SK-N-SH (cell line): ENCODE data around the gene MYO1E. TPM values are rescaled to one million over a fixed set of nuclear protein-coding genes. Genes with fewer than 3 reads are reported as not detected.

ENCODE experiments used
- CTCF ChIA-PET: fragments of 300-600, 350-600 bp; formaldehyde crosslinking; extraction: SDS; loops from one replicate; lab custom pipeline; 2021; lab: Yijun Ruan, JAX
- POLR2A ChIA-PET: fragments of 350-600 bp; sonication (Branson Sonifier 250); formaldehyde crosslinking; extraction: SDS; loops from one replicate; lab custom pipeline; 2020; ENCODE audit warnings: antibody characterized with exemption, inconsistent platforms; lab: Yijun Ruan, JAX
- DNase-seq: peaks from one replicate; pipeline ENCODE4 v3.0.0; 2012
- H2AFZ ChIP-seq: fragments of 200-600 bp; sonication (generic); 2 replicates; pipeline ENCODE4 v1.8.1; 2016; ENCODE audit warnings: antibody characterized with exemption, mild to moderate bottlenecking, low read depth
- H3F3A ChIP-seq: fragments of 200-600 bp; sonication (generic); replicated peaks from 2 replicates; pipeline ENCODE3; 2016; ENCODE audit warnings: antibody characterized with exemption, mild to moderate bottlenecking; ENCODE audit not compliant: insufficient read depth
- H3K27ac ChIP-seq, 2 experiments: fragments of 200-500 bp in 1 of 2; fragments of 200-600 bp in 1 of 2; sonication (Bioruptor generic) in 1 of 2; sonication (generic), shearing (Covaris generic) in 1 of 2; 2 replicates each; pipeline versions ENCODE4 v1.5.1 to v1.6.1; 2014 to 2016; ENCODE audit warnings: low read depth in 2 of 2, inconsistent platforms in 1 of 2, low read length in 1 of 2, mild to moderate bottlenecking in 1 of 2, mixed read lengths in 1 of 2
- H3K27me3 ChIP-seq: fragments of 200-600 bp; sonication (generic), shearing (Covaris generic); 2 replicates; pipeline ENCODE4 v1.6.1; 2016; ENCODE audit warnings: mixed run types; ENCODE audit not compliant: insufficient read depth
- H3K36me3 ChIP-seq, 2 experiments: fragments of 200-500 bp in 1 of 2; fragments of 200-600 bp in 1 of 2; sonication (Bioruptor generic) in 1 of 2; sonication (generic) in 1 of 2; replicated peaks in 1 of 2; 2 replicates each; pipeline versions ENCODE3 to v1.5.1; 2014 to 2016; ENCODE audit warnings: low read length in 1 of 2, mild to moderate bottlenecking in 1 of 2; ENCODE audit not compliant: insufficient read depth in 2 of 2, control insufficient read depth in 1 of 2
- H3K4me1 ChIP-seq, 2 experiments: fragments of 200-500 bp in 1 of 2; fragments of 200-600 bp in 1 of 2; sonication (Bioruptor generic) in 1 of 2; sonication (generic), shearing (Covaris generic) in 1 of 2; 2 replicates each; pipeline versions ENCODE4 v1.5.1 to v1.6.1; 2014 to 2016; ENCODE audit warnings: low read depth in 1 of 2, low read length in 1 of 2, mixed run types in 1 of 2; ENCODE audit not compliant: insufficient read depth in 2 of 2, control insufficient read depth in 1 of 2
- H3K4me2 ChIP-seq: fragments of 200-600 bp; sonication (generic), shearing (Covaris generic); 2 replicates; pipeline ENCODE4 v1.6.1; 2017; ENCODE audit warnings: mixed run types
- H3K4me3 ChIP-seq, 2 experiments: fragments of 200-500 bp in 1 of 2; fragments of 200-600 bp in 1 of 2; sonication (Bioruptor generic) in 1 of 2; sonication (generic), shearing (Covaris generic) in 1 of 2; 2 replicates each; pipeline versions ENCODE4 v1.5.1 to v1.8.1; 2014 to 2016; ENCODE audit warnings: low read depth in 2 of 2, inconsistent platforms in 1 of 2, low read length in 1 of 2, mild to moderate bottlenecking in 1 of 2, mixed read lengths in 1 of 2, moderate library complexity in 1 of 2
- H3K79me2 ChIP-seq: fragments of 200-600 bp; sonication (generic); 2 replicates; pipeline ENCODE4 v1.8.1; 2017; ENCODE audit warnings: mild to moderate bottlenecking; ENCODE audit not compliant: insufficient read depth
- H3K9ac ChIP-seq: fragments of 200-600 bp; sonication (generic); 2 replicates; pipeline ENCODE4 v1.6.1; 2017; ENCODE audit warnings: mixed run types
- H3K9me2 ChIP-seq: fragments of 200-600 bp; sonication (generic); 2 replicates; pipeline ENCODE4 v1.6.1; 2017; ENCODE audit warnings: mixed run types
- H3K9me3 ChIP-seq: fragments of 200-600 bp; sonication (generic); 2 replicates; pipeline ENCODE4 v1.6.1; 2017; ENCODE audit warnings: mixed run types, mild to moderate bottlenecking, moderate library complexity
- H4K20me1 ChIP-seq: fragments of 200-600 bp; sonication (generic); 2 replicates; pipeline ENCODE4 v1.6.1; 2017; ENCODE audit warnings: mild to moderate bottlenecking, mixed run types; ENCODE audit not compliant: insufficient read depth
- CHD2 ChIP-seq: fragments of 150-350 bp; IDR thresholded peaks from 2 replicates; pipeline ENCODE4 v1.6.1; 2018; ENCODE audit warnings: low read length; ENCODE audit not compliant: partially characterized antibody
- ELF1 ChIP-seq: IDR thresholded peaks from 2 replicates; pipeline ENCODE4 v1.4.0; 2012
- EZH2phosphoT487 ChIP-seq: fragments of 200-600 bp; sonication (generic); IDR thresholded peaks from 2 replicates; pipeline ENCODE4 v1.6.1; 2017; ENCODE audit warnings: low read depth, mixed run types, mild to moderate bottlenecking, antibody characterized with exemption, moderate library complexity, borderline replicate concordance
- FOSL2 ChIP-seq: IDR thresholded peaks from 2 replicates; pipeline ENCODE4 v1.4.0; 2012; ENCODE audit warnings: low read depth, mild to moderate bottlenecking, moderate library complexity, borderline replicate concordance
- FOXJ3 ChIP-seq: sonication (generic); formaldehyde crosslinking; IDR thresholded peaks from 2 replicates; pipeline ENCODE4 v1.5.1; 2020; ENCODE audit warnings: mild to moderate bottlenecking, missing genetic modification reagents
- GABPA ChIP-seq: IDR thresholded peaks from 2 replicates; pipeline ENCODE4 v1.4.0; 2012; ENCODE audit warnings: low read depth, mild to moderate bottlenecking
- GATA2 ChIP-seq: sonication (generic); formaldehyde crosslinking; IDR thresholded peaks from 2 replicates; pipeline ENCODE4 v1.5.0; 2020; ENCODE audit warnings: mild to moderate bottlenecking, missing genetic modification reagents
- MEF2A ChIP-seq: IDR thresholded peaks from 2 replicates; pipeline ENCODE4 v1.4.0; 2012; ENCODE audit warnings: low read depth, borderline replicate concordance
- NRF1 ChIP-seq: IDR thresholded peaks from 2 replicates; pipeline ENCODE4 v1.6.1; 2012; ENCODE audit warnings: low read depth, mild to moderate bottlenecking, low read length
- RAD21 ChIP-seq: IDR thresholded peaks from 2 replicates; pipeline ENCODE4 v1.6.1; 2012; ENCODE audit warnings: mild to moderate bottlenecking, low read length
- RCOR1 ChIP-seq: fragments of 150-350 bp; IDR thresholded peaks from 2 replicates; pipeline ENCODE4 v1.6.1; 2017; ENCODE audit warnings: antibody characterized with exemption, low read length
- REST ChIP-seq: IDR thresholded peaks from 2 replicates; pipeline ENCODE4 v1.6.1; 2012; ENCODE audit warnings: mild to moderate bottlenecking, low read depth, low read length, moderate library complexity
- RFX5 ChIP-seq: IDR thresholded peaks from 2 replicates; pipeline ENCODE4 v1.6.1; 2012; ENCODE audit warnings: mild to moderate bottlenecking, improper control_type of control experiment, low read length
- SIN3A ChIP-seq: IDR thresholded peaks from 2 replicates; pipeline ENCODE4 v1.6.1; 2012; ENCODE audit warnings: low read depth, mild to moderate bottlenecking, low read length, moderate library complexity, borderline replicate concordance
- TAF1 ChIP-seq: IDR thresholded peaks from 2 replicates; pipeline ENCODE4 v1.6.1; 2012; ENCODE audit warnings: low read depth, mild to moderate bottlenecking, low read length, moderate library complexity, borderline replicate concordance
- WGBS: methylation state at CpG from one replicate; pipeline ENCODE4 v1.1.6; 2017; ENCODE audit warnings: low lambda C conversion rate; 5-methylcytosine and 5-hydroxymethylcytosine counted together
- polyA plus RNA-seq, 3 experiments: library from polyadenylated mRNA; depleted of rRNA; stranded (reverse); fragments of >200 nt; gene quantifications; 2 replicates each; pipeline ENCODE4 v1.2.3, GENCODE V29; 2012
- TF ChIP-seq, protein P1 (sequence below): IDR thresholded peaks from 2 replicates; pipeline ENCODE4 v1.4.0; 2012; ENCODE audit warnings: low read depth, borderline replicate concordance
- TF ChIP-seq, protein P2 (sequence below): IDR thresholded peaks from 2 replicates; pipeline ENCODE4 v1.4.0; 2012; ENCODE audit warnings: low read depth
- TF ChIP-seq, protein P3 (sequence below): fragments of 150-350 bp; IDR thresholded peaks from 2 replicates; pipeline ENCODE4 v1.6.1; 2016; ENCODE audit warnings: mild to moderate bottlenecking, low read depth, low read length

MYO1E gene
- polyA plus RNA-seq, 1 of the 3 experiments (the other 2 are of a cell fraction), result 9.7 TPM

- Histone ChIP-seq H3K9ac (no peak overlapping the region), H3K79me2 (peaks cover 85% of the 10 kb centered on the region), H3K9me2 (no peaks in the 10 kb centered on the region), H3K4me3 (no peak overlapping the region), H3K4me1 (0 out of 4 replicates have a peak, but pooled peaks cover 0 to 4% of the 10 kb centered on the region in 2 experiments), H4K20me1 (no peaks in the 10 kb centered on the region), H2AFZ (no peak overlapping the region), H3K9me3 (no peaks in the 10 kb centered on the region), H3F3A (no peaks in the 10 kb centered on the region), H3K36me3 (no peaks in the 10 kb centered on the region), H3K27me3 (no peaks in the 10 kb centered on the region), H3K27ac (no peak overlapping the region), H3K4me2 (no peak overlapping the region)
- 88% methylated on average over 2 of the region's 2 CpGs for WGBS
- TF ChIP-seq REST (no peak), SIN3A (no peak), GABPA (no peak), ELF1 (no peak), CHD2 (no peak), TAF1 (no peak), EZH2phosphoT487 (no peak), NRF1 (no peak), RFX5 (no peak), MEF2A (no peak), GATA2 (CRISPR knock-in tag) (no peak), RCOR1 (no peak), FOXJ3 (CRISPR knock-in tag) (no peak), RAD21 (no peak), FOSL2 (no peak)
- TF ChIP-seq, protein P1, sequence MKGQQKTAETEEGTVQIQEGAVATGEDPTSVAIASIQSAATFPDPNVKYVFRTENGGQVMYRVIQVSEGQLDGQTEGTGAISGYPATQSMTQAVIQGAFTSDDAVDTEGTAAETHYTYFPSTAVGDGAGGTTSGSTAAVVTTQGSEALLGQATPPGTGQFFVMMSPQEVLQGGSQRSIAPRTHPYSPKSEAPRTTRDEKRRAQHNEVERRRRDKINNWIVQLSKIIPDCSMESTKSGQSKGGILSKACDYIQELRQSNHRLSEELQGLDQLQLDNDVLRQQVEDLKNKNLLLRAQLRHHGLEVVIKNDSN, result no peak
- TF ChIP-seq, protein P2, sequence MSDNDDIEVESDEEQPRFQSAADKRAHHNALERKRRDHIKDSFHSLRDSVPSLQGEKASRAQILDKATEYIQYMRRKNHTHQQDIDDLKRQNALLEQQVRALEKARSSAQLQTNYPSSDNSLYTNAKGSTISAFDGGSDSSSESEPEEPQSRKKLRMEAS, result no peak
- TF ChIP-seq, protein P3, sequence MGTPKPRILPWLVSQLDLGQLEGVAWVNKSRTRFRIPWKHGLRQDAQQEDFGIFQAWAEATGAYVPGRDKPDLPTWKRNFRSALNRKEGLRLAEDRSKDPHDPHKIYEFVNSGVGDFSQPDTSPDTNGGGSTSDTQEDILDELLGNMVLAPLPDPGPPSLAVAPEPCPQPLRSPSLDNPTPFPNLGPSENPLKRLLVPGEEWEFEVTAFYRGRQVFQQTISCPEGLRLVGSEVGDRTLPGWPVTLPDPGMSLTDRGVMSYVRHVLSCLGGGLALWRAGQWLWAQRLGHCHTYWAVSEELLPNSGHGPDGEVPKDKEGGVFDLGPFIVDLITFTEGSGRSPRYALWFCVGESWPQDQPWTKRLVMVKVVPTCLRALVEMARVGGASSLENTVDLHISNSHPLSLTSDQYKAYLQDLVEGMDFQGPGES, result no peak
- ChIA-PET CTCF (no interaction called here), POLR2A (no interaction called here)
- no peak for DNase-seq
Observed at GRCh38 chr15:59362331-59362730, 10.3 kb downstream of the MYO1E start.
